ENCODE results near the gene RBM43.

- no peak for TF ChIP-seq CTCF (IDR thresholded peaks at IDR 0.05 in 4 of 5, conservative IDR thresholded peaks at IDR 0.05 in 1 of 5)
- no peak for TF ChIP-seq POLR2A (IDR thresholded peaks at IDR 0.05)
Observed at GRCh38 chr2:151265991-151266390, 4.3 kb upstream of the RBM43 start.
